ENCODE measurements around the gene CNTN1.

CNTN1 gene

GRCh38 chr12:40784102-40784501, 91.9 kb downstream of the CNTN1 start:
- no peak for DNase-seq

GRCh38 chr12:40788276-40788675, 96.0 kb downstream of the CNTN1 start:
- DNase-seq, result no peak

GRCh38 chr12:40792792-40793386, 100.7 kb downstream of the CNTN1 start:
- no peak for DNase-seq

- DNase-seq, result no peak
Measured at GRCh38 chr12:40793471-40793870, 101.2 kb downstream of the CNTN1 start.

GRCh38 chr12:40794087-40794486, 101.8 kb downstream of the CNTN1 start:
- DNase-seq, result peak; percentile 58

- DNase-seq, result no peak
Measured at GRCh38 chr12:40801082-40801481, 108.8 kb downstream of the CNTN1 start.

- DNase-seq, result no peak
Measured at GRCh38 chr12:40801861-40802260, 109.6 kb downstream of the CNTN1 start.

- DNase-seq, result no peak
Measured at GRCh38 chr12:40802656-40803055, 110.4 kb downstream of the CNTN1 start.

- no peak for DNase-seq
Measured at GRCh38 chr12:40819436-40820108, 127.3 kb downstream of the CNTN1 start.

- no peak for DNase-seq
Measured at GRCh38 chr12:40820794-40821484, 128.7 kb downstream of the CNTN1 start.

GRCh38 chr12:40825156-40825555, 132.9 kb downstream of the CNTN1 start:
- DNase-seq, result no peak

- no peak for DNase-seq
Measured at GRCh38 chr12:40827683-40828592, 135.7 kb downstream of the CNTN1 start.

- no peak for DNase-seq
Measured at GRCh38 chr12:40828593-40828990, 136.4 kb downstream of the CNTN1 start.

- no peak for DNase-seq
Measured at GRCh38 chr12:40829738-40830144, 137.5 kb downstream of the CNTN1 start.

GRCh38 chr12:40831916-40832315, 139.7 kb downstream of the CNTN1 start:
- no peak for DNase-seq

GRCh38 chr12:40832668-40833067, 140.4 kb downstream of the CNTN1 start:
- no peak for DNase-seq

- DNase-seq, result no peak
Measured at GRCh38 chr12:40833818-40834217, 141.6 kb downstream of the CNTN1 start.

GRCh38 chr12:40834321-40834720, 142.1 kb downstream of the CNTN1 start:
- no peak for DNase-seq

- DNase-seq, result no peak
Measured at GRCh38 chr12:40837891-40838429, 145.7 kb downstream of the CNTN1 start.

- no peak for DNase-seq
Measured at GRCh38 chr12:40843495-40843894, 151.3 kb downstream of the CNTN1 start.

GRCh38 chr12:40853221-40853620, 161.0 kb downstream of the CNTN1 start:
- DNase-seq, result no peak

- no peak for DNase-seq
Measured at GRCh38 chr12:40854604-40855003, 162.4 kb downstream of the CNTN1 start.

- DNase-seq, result no peak
Measured at GRCh38 chr12:40864891-40865290, 172.7 kb downstream of the CNTN1 start.
